ENCODE results near the gene LSR. TPM values are rescaled to one million over a fixed set of nuclear protein-coding genes. Genes with fewer than 3 reads are reported as not detected.

The LSR gene
- polyA plus RNA-seq, 3 donors = 0.08 to 0.17 TPM; not detected in 1

GRCh38 chr19:35240327-35240726, 8.5 kb upstream of the LSR start:
- Histone ChIP-seq H3K79me2 (ENCODE audit: insufficient read depth, low read length) (no peaks in the 10 kb centered on the region), H3K27me3 (ENCODE audit: control insufficient read depth in 2 of 2, insufficient read depth in 2 of 2, low read length in 2 of 2) (no peaks in the 10 kb centered on the region), H3K4me1 (ENCODE audit: control insufficient read depth in 1 of 2, insufficient read depth in 2 of 2, low read length in 2 of 2) (peaks cover 13 to 17% of the 10 kb centered on the region in 2 donors), H3K9ac (ENCODE audit: insufficient read depth, low read length, poor library complexity, severe bottlenecking) (no peak overlapping the region), H3K9me3 (replicated peaks in 1 of 2; ENCODE audit: control insufficient read depth in 1 of 2, insufficient read depth in 1 of 2, low read length in 2 of 2) (no peaks in the 10 kb centered on the region), H3K27ac (ENCODE audit: low read depth in 1 of 2, low read length in 2 of 2) (peak overlapping the region in 1 of 2 donors; percentile 65), H4K20me1 (ENCODE audit: insufficient read depth, low read length) (no peaks in the 10 kb centered on the region), H2AFZ (ENCODE audit: insufficient read depth, low read depth, low read length, poor library complexity, severe bottlenecking) (peak overlapping the region; percentile 54), H3K4me2 (replicated peaks; ENCODE audit: extremely low read depth, low read length, poor library complexity, severe bottlenecking) (peak overlapping the region; percentile 32), H3K36me3 (replicated peaks in 1 of 2; ENCODE audit: control insufficient read depth in 1 of 2, insufficient read depth in 2 of 2, low read length in 2 of 2) (no peaks in the 10 kb centered on the region), H3K4me3 (replicated peaks in 1 of 3; ENCODE audit: low read depth in 2 of 3, low read length in 3 of 3) (peak overlapping the region in 1 of 3 experiments; percentile 27)
- WGBS (ENCODE audit: insufficient coverage) = no CpG with 5 or more reads among the region's 1 CpG
- peak; percentile 30 to 51 (median 39) for DNase-seq
- peaks cover 0 to 6% (median 2%) of the 10 kb centered on the region in 3 donors for H3K27me3 Mint-ChIP-seq (ENCODE audit: low read depth in 3 of 3)
- H3K4me3 Mint-ChIP-seq = peak overlapping the region in 1 of 2 donors; percentile 69
- intact Hi-C loops (cut with micrococcal nuclease) = no loop called here
- TF ChIP-seq CTCF (IDR thresholded peaks at IDR 0.05) = no peak
- peaks cover 28% of the 10 kb centered on the region for H3K4me1 Mint-ChIP-seq
- H3K9me3 Mint-ChIP-seq = peaks cover 10 to 29% (median 24%) of the 10 kb centered on the region in 7 donors
- H3K27ac Mint-ChIP-seq = peak overlapping the region; percentile 58 to 96 (median 68)
- H3K36me3 Mint-ChIP-seq = peaks cover 0 to 3% of the 10 kb centered on the region in 2 donors

GRCh38 chr19:35241417-35241816, 7.4 kb upstream of the LSR start:
- Histone ChIP-seq H3K4me3 (replicated peaks in 1 of 3; ENCODE audit: low read depth in 2 of 3, low read length in 3 of 3) (no peak overlapping the region), H3K36me3 (replicated peaks in 1 of 2; ENCODE audit: control insufficient read depth in 1 of 2, insufficient read depth in 2 of 2, low read length in 2 of 2) (no peaks in the 10 kb centered on the region), H3K79me2 (ENCODE audit: insufficient read depth, low read length) (no peaks in the 10 kb centered on the region), H3K4me2 (replicated peaks; ENCODE audit: extremely low read depth, low read length, poor library complexity, severe bottlenecking) (no peak overlapping the region), H3K4me1 (ENCODE audit: control insufficient read depth in 1 of 2, insufficient read depth in 2 of 2, low read length in 2 of 2) (peaks cover 14 to 19% of the 10 kb centered on the region in 2 donors), H2AFZ (ENCODE audit: insufficient read depth, low read depth, low read length, poor library complexity, severe bottlenecking) (no peak overlapping the region), H3K27ac (ENCODE audit: low read depth in 1 of 2, low read length in 2 of 2) (no peak overlapping the region), H4K20me1 (ENCODE audit: insufficient read depth, low read length) (no peaks in the 10 kb centered on the region), H3K27me3 (ENCODE audit: control insufficient read depth in 2 of 2, insufficient read depth in 2 of 2, low read length in 2 of 2) (peaks cover 0 to 4% of the 10 kb centered on the region in 2 donors), H3K9ac (ENCODE audit: insufficient read depth, low read length, poor library complexity, severe bottlenecking) (no peak overlapping the region), H3K9me3 (replicated peaks in 1 of 2; ENCODE audit: control insufficient read depth in 1 of 2, insufficient read depth in 1 of 2, low read length in 2 of 2) (peaks cover 0 to 4% of the 10 kb centered on the region in 2 donors)
- Mint-ChIP-seq H3K27ac (peak overlapping the region in 1 of 7 donors; percentile 12), H3K27me3 (ENCODE audit: low read depth in 3 of 3) (peaks cover 3 to 11% (median 7%) of the 10 kb centered on the region in 3 donors), H3K4me1 (peaks cover 30% of the 10 kb centered on the region), H3K9me3 (peaks cover 14 to 36% (median 28%) of the 10 kb centered on the region in 7 donors), H3K36me3 (peaks cover 0 to 3% of the 10 kb centered on the region in 2 donors), H3K4me3 (no peak overlapping the region)
- no CpG with 5 or more reads among the region's 1 CpG for WGBS (ENCODE audit: insufficient coverage)
- DNase-seq = no peak
- no peak for TF ChIP-seq CTCF (IDR thresholded peaks at IDR 0.05)
- intact Hi-C loops (cut with micrococcal nuclease) = no loop called here

All from CD14-positive monocyte (primary cell).